Kidney (tissue), 14 donors: ENCODE results near the gene NME2. TPM values are rescaled to one million over a fixed set of nuclear protein-coding genes. Genes with fewer than 3 reads are reported as not detected.

Experiments
- DNase-seq, 5 donors: peaks; one replicate each; pipeline ENCODE4 v3.0.0-alpha.2; 2013 to 2020
- FAIRE-seq: peaks from 2 replicates; lab custom pipeline; 2012; peaks lifted over from hg19 to GRCh38; lab: Jason Lieb, UNC
- H3K27ac ChIP-seq, 2 donors: one replicate each; pipeline ENCODE4 v1.7.0; 2013; ENCODE audit warnings: low read depth in 2 of 2, low read length in 2 of 2, inconsistent platforms in 1 of 2
- H3K27me3 ChIP-seq: one replicate; pipeline ENCODE4 v1.7.1; 2013; ENCODE audit warnings: low read length, inconsistent platforms; ENCODE audit not compliant: control insufficient read depth, insufficient read depth
- H3K36me3 ChIP-seq, 3 donors: one replicate each; pipeline versions ENCODE4 v1.7.0 to v1.7.1; 2013; ENCODE audit warnings: low read length in 3 of 3, control low read depth in 1 of 3, inconsistent platforms in 1 of 3; ENCODE audit not compliant: insufficient read depth in 3 of 3, control insufficient read depth in 2 of 3
- H3K4me1 ChIP-seq, 3 donors: one replicate each; pipeline versions ENCODE4 v1.7.0 to v1.7.1; 2013; ENCODE audit warnings: low read length in 3 of 3, inconsistent platforms in 1 of 3, low read depth in 1 of 3; ENCODE audit not compliant: control insufficient read depth in 2 of 3, insufficient read depth in 2 of 3
- H3K4me3 ChIP-seq, 3 donors: one replicate each; pipeline versions ENCODE4 v1.7.0 to v1.8.1; 2013; ENCODE audit warnings: low read length in 3 of 3, control low read depth in 1 of 3, inconsistent platforms in 1 of 3
- H3K9ac ChIP-seq, 3 donors: one replicate each; pipeline versions ENCODE4 v1.7.0 to v1.7.1; 2013; ENCODE audit warnings: low read length in 3 of 3, control low read depth in 1 of 3, inconsistent platforms in 1 of 3
- H3K9me3 ChIP-seq, 3 donors: one replicate each; pipeline versions ENCODE4 v1.7.0 to v1.7.1; 2013; ENCODE audit warnings: low read length in 3 of 3, control low read depth in 1 of 3, inconsistent platforms in 1 of 3; ENCODE audit not compliant: control insufficient read depth in 2 of 3, insufficient read depth in 1 of 3
- intact Hi-C: fragments of 100-400 bp; cut with DNase I; formaldehyde crosslinking; loops from one replicate; pipeline ENCODE4 v1.11.1; 2022
- polyA plus RNA-seq: library from polyadenylated mRNA; stranded (reverse); fragments of 350-450 nt; fragmentation: Illumina TruSeq; extraction: RNeasy Lipid Tissue Mini Kit (QIAGEN cat#74804); gene quantifications from one replicate; pipeline ENCODE4 v1.2.3, GENCODE V29; 2014; ENCODE audit warnings: low read depth, low replicate concordance; ENCODE audit not compliant: insufficient read depth
- total RNA-seq: library from RNA; stranded (reverse); fragmentation: NEBNext Ultra II Directional; extraction: Animal tissue kit (Norgen Biotek cat#: 25700); gene quantifications from one replicate; pipeline ENCODE4 v1.2.1, GENCODE V29; 2021
- TF ChIP-seq, protein P1 (sequence below): IDR thresholded peaks from 3 replicates; pipeline ENCODE4 v1.5.1; 2012; ENCODE audit warnings: mild to moderate bottlenecking, moderate library complexity, borderline replicate concordance; ENCODE audit not compliant: insufficient read depth; ENCODE audit errors: extremely low read depth
- donor health status: control.
- donor health status: control.
- donor health status: control.
- donor health status: control.
- donor health status: control.
- donor health status: DM: yes; HTN: yes; CAD: no.
- donor health status: Normal renal cell carcinoma (clear cell type).

Gene NME2
- total and polyA plus RNA-seq, 2 donors from 2014 or later = 412 to 736 TPM

DNA sequence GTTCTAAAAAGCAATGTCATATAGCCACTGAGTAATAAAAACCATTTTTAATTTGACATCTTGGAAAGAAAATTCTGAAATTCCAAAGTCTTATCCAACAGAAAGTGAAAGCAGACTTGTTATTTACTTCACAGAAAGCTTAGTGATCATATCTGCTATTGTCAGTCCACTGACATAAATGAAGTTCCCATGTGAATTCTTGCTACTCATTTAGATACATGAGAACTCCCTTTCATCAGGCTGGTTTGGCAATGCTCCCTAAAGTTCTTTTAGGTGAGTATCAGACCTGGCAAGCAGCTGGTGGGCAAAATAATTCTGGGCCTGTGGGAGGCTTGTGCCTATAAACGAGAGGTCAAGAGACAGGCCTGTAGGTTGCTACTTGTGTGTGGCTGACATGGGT, 23.4 kb downstream of the NME2 start:
- intact Hi-C loops = no loop called here

DNA sequence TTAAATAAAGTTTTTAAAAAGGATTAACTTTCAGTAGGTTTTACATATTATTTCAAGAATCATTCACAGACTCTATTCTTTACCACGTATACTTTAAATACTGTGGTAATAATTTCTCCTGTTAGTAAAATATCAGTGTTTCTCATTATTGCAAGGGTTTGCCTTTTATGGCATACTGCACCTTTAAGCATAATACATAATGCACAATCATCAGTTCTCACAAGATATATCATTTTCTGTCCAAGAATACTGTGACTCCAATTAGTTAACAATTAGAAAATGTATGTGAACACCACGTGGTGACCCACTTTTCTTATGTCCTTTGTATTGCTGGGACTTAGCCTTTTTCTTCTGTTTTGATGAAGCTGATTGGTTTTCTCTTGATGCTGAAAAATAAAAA, 25.7 kb downstream of the NME2 start:
- DNase-seq (no peak), FAIRE-seq (no peak)
- intact Hi-C loops = no loop called here

More for the DNA sequence above, 23.4 kb downstream of the NME2 start:
- Histone ChIP-seq H3K36me3 (peaks cover 6 to 23% (median 14%) of the 10 kb centered on the region in 3 donors), H3K27ac (no peak overlapping the region), H3K4me3 (no peak overlapping the region), H3K4me1 (no peaks in the 10 kb centered on the region), H3K9me3 (no peaks in the 10 kb centered on the region), H3K9ac (no peak overlapping the region), H3K27me3 (no peaks in the 10 kb centered on the region)
- TF ChIP-seq, protein P1, sequence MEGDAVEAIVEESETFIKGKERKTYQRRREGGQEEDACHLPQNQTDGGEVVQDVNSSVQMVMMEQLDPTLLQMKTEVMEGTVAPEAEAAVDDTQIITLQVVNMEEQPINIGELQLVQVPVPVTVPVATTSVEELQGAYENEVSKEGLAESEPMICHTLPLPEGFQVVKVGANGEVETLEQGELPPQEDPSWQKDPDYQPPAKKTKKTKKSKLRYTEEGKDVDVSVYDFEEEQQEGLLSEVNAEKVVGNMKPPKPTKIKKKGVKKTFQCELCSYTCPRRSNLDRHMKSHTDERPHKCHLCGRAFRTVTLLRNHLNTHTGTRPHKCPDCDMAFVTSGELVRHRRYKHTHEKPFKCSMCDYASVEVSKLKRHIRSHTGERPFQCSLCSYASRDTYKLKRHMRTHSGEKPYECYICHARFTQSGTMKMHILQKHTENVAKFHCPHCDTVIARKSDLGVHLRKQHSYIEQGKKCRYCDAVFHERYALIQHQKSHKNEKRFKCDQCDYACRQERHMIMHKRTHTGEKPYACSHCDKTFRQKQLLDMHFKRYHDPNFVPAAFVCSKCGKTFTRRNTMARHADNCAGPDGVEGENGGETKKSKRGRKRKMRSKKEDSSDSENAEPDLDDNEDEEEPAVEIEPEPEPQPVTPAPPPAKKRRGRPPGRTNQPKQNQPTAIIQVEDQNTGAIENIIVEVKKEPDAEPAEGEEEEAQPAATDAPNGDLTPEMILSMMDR = no peak
- DNase-seq (no peak), FAIRE-seq (no peak)

DNA sequence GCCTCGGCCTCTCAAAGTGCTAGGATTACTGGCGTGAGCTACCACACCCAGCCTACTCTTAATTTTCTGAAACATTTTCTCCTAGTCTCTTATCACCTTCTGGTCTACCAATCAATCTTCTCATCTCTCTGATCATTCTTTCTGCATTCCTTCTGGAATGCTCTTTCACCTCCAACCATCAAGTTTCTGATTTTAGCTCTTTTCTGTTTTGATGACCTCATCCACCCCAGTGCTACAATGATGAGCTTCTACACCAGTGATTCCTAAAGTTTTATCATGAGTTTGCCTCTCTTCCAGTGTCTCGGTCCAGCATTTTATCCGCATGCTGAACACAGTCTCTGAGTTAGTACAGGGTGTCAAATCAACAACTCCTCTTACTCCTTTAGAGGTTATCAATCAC, 31.5 kb downstream of the NME2 start:
- no peak overlapping the region for H3K9ac ChIP-seq
- TF ChIP-seq, protein P1 = no peak
- intact Hi-C loops = no loop called here
- peaks cover 20 to 43% (median 27%) of the 10 kb centered on the region in 3 donors for H3K36me3 ChIP-seq
- no peak for FAIRE-seq
- no peaks in the 10 kb centered on the region for H3K27me3 ChIP-seq
- H3K9me3 ChIP-seq = no peaks in the 10 kb centered on the region
- no peak overlapping the region for H3K4me3 ChIP-seq
- no peak for DNase-seq
- no peak overlapping the region for H3K27ac ChIP-seq
- no peaks in the 10 kb centered on the region for H3K4me1 ChIP-seq

More for the DNA sequence above, 25.7 kb downstream of the NME2 start:
- Histone ChIP-seq H3K4me1 (no peaks in the 10 kb centered on the region), H3K27me3 (no peaks in the 10 kb centered on the region), H3K36me3 (peaks cover 10 to 33% (median 17%) of the 10 kb centered on the region in 3 donors), H3K4me3 (no peak overlapping the region), H3K9me3 (no peaks in the 10 kb centered on the region), H3K9ac (no peak overlapping the region), H3K27ac (no peak overlapping the region)
- TF ChIP-seq, protein P1 = no peak

DNA sequence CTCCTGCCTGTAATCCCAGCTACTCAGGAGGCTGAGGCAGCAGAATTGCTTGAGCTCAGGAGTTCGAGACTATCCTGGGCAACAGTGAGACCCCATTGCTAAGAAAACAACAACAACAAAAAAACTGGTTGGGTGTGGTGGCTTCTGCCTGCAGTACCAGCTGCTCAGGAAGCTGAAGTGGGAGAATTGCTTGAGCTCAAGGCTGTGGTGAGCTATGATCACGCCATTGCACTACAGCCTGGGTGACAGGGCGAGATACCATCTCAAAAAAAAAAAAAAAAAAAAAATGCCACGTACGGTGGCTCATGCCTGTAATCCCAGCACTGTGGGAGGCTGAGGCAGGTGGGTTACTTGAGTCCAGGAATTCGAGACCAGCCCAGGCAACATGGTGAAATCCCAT, 34.1 kb downstream of the NME2 start:
- no peaks in the 10 kb centered on the region for H3K4me1 ChIP-seq
- TF ChIP-seq, protein P1 = no peak
- DNase-seq (no peak), FAIRE-seq (no peak)
- intact Hi-C loops = no loop called here
- no peak overlapping the region for H3K27ac ChIP-seq
- H3K4me3 ChIP-seq = no peak overlapping the region
- no peaks in the 10 kb centered on the region for H3K9me3 ChIP-seq
- H3K9ac ChIP-seq = no peak overlapping the region
- H3K36me3 ChIP-seq = peaks cover 23 to 30% (median 29%) of the 10 kb centered on the region in 3 donors
- H3K27me3 ChIP-seq = no peaks in the 10 kb centered on the region
